HCT116 (cell line): ENCODE data around the gene AMOT. TPM values are rescaled to one million over a fixed set of nuclear protein-coding genes. Genes with fewer than 3 reads are reported as not detected.

ENCODE experiments used
- ATAC-seq: fragments of 200-7000 bp; cut with Tn5 transposase; 2 replicates; pipeline ENCODE4 v1.9.1; 2020; ENCODE audit warnings: mild to moderate bottlenecking, moderate library complexity
- BruUV-seq: library from RNA; stranded (reverse); fragments of 400-500 nt; replicated peaks from 2 replicates; lab custom pipeline; 2021; lab: Mats Ljungman, UMichigan
- CTCF ChIA-PET: fragments of 300-600 bp; sonication (Branson Sonifier 250); formaldehyde crosslinking; loops from one replicate; lab custom pipeline; 2021; ENCODE audit warnings: antibody characterized with exemption; lab: Charles Lee
- POLR2A ChIA-PET: fragments of 300-600, 350-600 bp; sonication (Branson Sonifier 250); formaldehyde crosslinking; loops from one replicate; lab custom pipeline; 2021; ENCODE audit warnings: antibody characterized with exemption; lab: Charles Lee
- RAD21 ChIA-PET, 2 experiments: fragments of 300-600 bp; sonication (Branson Sonifier 250); formaldehyde crosslinking; loops; one replicate each; lab custom pipeline; 2023; ENCODE audit warnings: low total read pairs in 2 of 2; ENCODE audit not compliant: uncharacterized antibody in 2 of 2, unreplicated experiment in 2 of 2, low non-redundant PET in 1 of 2; lab: Charles Lee
- DNase-seq: peaks from one replicate; pipeline ENCODE4 v3.0.0-alpha.2; 2010; ENCODE audit warnings: low read depth, low spot score
- H2AFZ ChIP-seq: fragments of 200-600 bp; shearing (Covaris generic), sonication (generic); 2 replicates; pipeline ENCODE4 v1.6.1; 2017; ENCODE audit warnings: low read depth, mixed run types, mixed read lengths, antibody characterized with exemption, low read length; ENCODE audit not compliant: poor library complexity, severe bottlenecking
- H3K27ac ChIP-seq: 2 replicates; pipeline ENCODE4 v1.5.1; 2012; ENCODE audit warnings: low read depth, low read length
- H3K27me3 ChIP-seq: fragments of 200-600 bp; sonication (generic); 2 replicates; pipeline ENCODE4 v1.6.1; 2016; ENCODE audit warnings: mixed run types, low read length, mixed read lengths; ENCODE audit not compliant: insufficient read depth
- H3K36me3 ChIP-seq, 2 experiments: fragments of 200-500 bp in 1 of 2; fragments of 200-600 bp in 1 of 2; sonication (Bioruptor generic) in 1 of 2; sonication (generic) in 1 of 2; 2 replicates each; pipeline versions ENCODE4 v1.5.1 to v1.6.1; 2014 to 2016; ENCODE audit warnings: low read length in 2 of 2, inconsistent platforms in 1 of 2, mixed read lengths in 1 of 2, mixed run types in 1 of 2; ENCODE audit not compliant: insufficient read depth in 2 of 2, control insufficient read depth in 1 of 2
- H3K4me1 ChIP-seq, 2 experiments: fragments of 200-600 bp in 1 of 2; sonication (generic) in 1 of 2; 2 replicates each; pipeline versions ENCODE4 v1.5.1 to v1.6.1; 2012 to 2017; ENCODE audit warnings: low read length in 2 of 2, inconsistent platforms in 1 of 2, mild to moderate bottlenecking in 1 of 2, mixed read lengths in 1 of 2, mixed run types in 1 of 2, moderate library complexity in 1 of 2; ENCODE audit not compliant: insufficient read depth in 2 of 2, control insufficient read depth in 1 of 2
- H3K4me2 ChIP-seq: fragments of 200-600 bp; sonication (generic); 2 replicates; pipeline ENCODE4 v1.6.1; 2017; ENCODE audit warnings: mixed run types, low read length, mixed read lengths
- H3K4me3 ChIP-seq, 2 experiments: fragments of 200-600 bp in 1 of 2; sonication (generic) in 1 of 2; replicated peaks in 1 of 2; 2 replicates each; pipeline ENCODE4 v1.5.1; 2011 to 2016; ENCODE audit warnings: low read length in 2 of 2, control low read depth in 1 of 2, low read depth in 1 of 2, mild to moderate bottlenecking in 1 of 2, mixed read lengths in 1 of 2, mixed run types in 1 of 2
- H3K79me2 ChIP-seq: fragments of 200-600 bp; sonication (generic); 2 replicates; pipeline ENCODE4 v1.6.1; 2017; ENCODE audit warnings: mild to moderate bottlenecking, mixed run types, low read length, moderate library complexity, mixed read lengths; ENCODE audit not compliant: insufficient read depth
- H3K9ac ChIP-seq: fragments of 200-600 bp; sonication (generic); 2 replicates; pipeline ENCODE4 v1.6.1; 2016; ENCODE audit warnings: low read length, mixed read lengths
- H3K9me2 ChIP-seq: fragments of 200-600 bp; sonication (generic), shearing (Covaris generic); 2 replicates; pipeline ENCODE4 v1.6.1; 2017; ENCODE audit warnings: mixed run types, mild to moderate bottlenecking, moderate library complexity; ENCODE audit not compliant: insufficient read depth
- H3K9me3 ChIP-seq, 2 experiments: fragments of 200-500 bp in 1 of 2; fragments of 200-600 bp in 1 of 2; sonication (Bioruptor generic) in 1 of 2; sonication (generic) in 1 of 2; 2 replicates each; pipeline ENCODE4 v1.6.1; 2014 to 2017; ENCODE audit warnings: low read length in 2 of 2, mixed read lengths in 2 of 2, inconsistent platforms in 1 of 2, low read depth in 1 of 2, mild to moderate bottlenecking in 1 of 2, mixed run types in 1 of 2, moderate library complexity in 1 of 2; ENCODE audit not compliant: control insufficient read depth in 1 of 2, insufficient read depth in 1 of 2
- H4K20me1 ChIP-seq: fragments of 200-600 bp; sonication (generic), shearing (Covaris generic); 2 replicates; pipeline ENCODE4 v1.6.1; 2017; ENCODE audit warnings: mixed run types, mild to moderate bottlenecking, moderate library complexity; ENCODE audit not compliant: insufficient read depth
- ATF3 ChIP-seq: IDR thresholded peaks from 2 replicates; pipeline ENCODE4 v1.6.1; 2012
- CEBPB ChIP-seq: IDR thresholded peaks from 2 replicates; pipeline ENCODE4 v1.6.1; 2012; ENCODE audit warnings: low read depth
- CTCF ChIP-seq, 3 experiments: fragments of 200-600 bp in 1 of 3; sonication (generic) in 1 of 3; IDR thresholded peaks in 2 of 3; conservative IDR thresholded peaks in 1 of 3; 2 replicates each; pipeline ENCODE4 v1.5.1; 2012 to 2017; ENCODE audit warnings: low read depth in 2 of 3, low read length in 2 of 3, antibody characterized with exemption in 1 of 3, borderline replicate concordance in 1 of 3, control low read depth in 1 of 3, mild to moderate bottlenecking in 1 of 3, mixed read lengths in 1 of 3, mixed run types in 1 of 3, moderate library complexity in 1 of 3; ENCODE audit not compliant: insufficient read depth in 1 of 3
- EGR1 ChIP-seq: IDR thresholded peaks from 2 replicates; pipeline ENCODE4 v1.6.1; 2012; ENCODE audit warnings: low read depth
- FOSL1 ChIP-seq: IDR thresholded peaks from 2 replicates; pipeline ENCODE4 v1.6.1; 2012; ENCODE audit warnings: low read depth
- JUND ChIP-seq: IDR thresholded peaks from 2 replicates; pipeline ENCODE4 v1.6.1; 2012
- REST ChIP-seq: IDR thresholded peaks from 2 replicates; pipeline ENCODE4 v1.6.1; 2012; ENCODE audit warnings: low read depth
- YY1 ChIP-seq: IDR thresholded peaks from 2 replicates; pipeline ENCODE4 v1.6.1; 2011; ENCODE audit warnings: low read length, low read depth, moderate library complexity, mild to moderate bottlenecking; ENCODE audit not compliant: insufficient replicate concordance; ENCODE audit errors: extremely low read depth
- ZBTB33 ChIP-seq: IDR thresholded peaks from 2 replicates; pipeline ENCODE4 v1.6.1; 2011; ENCODE audit warnings: mild to moderate bottlenecking, low read length, moderate library complexity; ENCODE audit not compliant: insufficient replicate concordance; ENCODE audit errors: extremely low read depth
- ZFX ChIP-seq: fragments of 450-650 bp; IDR thresholded peaks from 2 replicates; pipeline ENCODE4 v1.6.1; 2017
- intact Hi-C: fragments of 100-400 bp; cut with micrococcal nuclease; formaldehyde crosslinking; loops from 2 replicates; pipeline ENCODE4 v1.10.0; 2022
- total RNA-seq: library from RNA; stranded (reverse); gene quantifications from one replicate; pipeline ENCODE4 v1.2.1, GENCODE V29; 2021; ENCODE audit not compliant: unreplicated experiment

Gene AMOT
- total RNA-seq, 1 experiment from 2014 or later = 7.7 TPM

GRCh38 chrX:112888916-112889315 is 48.3 kb upstream of the AMOT start:
- RAD21 ChIA-PET = no interaction called here
- no TSS peak for BruUV-seq
- ATAC-seq (no peak), DNase-seq (no peak)
- no peaks in the 10 kb centered on the region for H3K9me3 ChIP-seq
- no peak for TF ChIP-seq CEBPB
- TF ChIP-seq EGR1 = no peak
- no peak for TF ChIP-seq ZFX
- no peak for TF ChIP-seq CTCF (IDR thresholded peaks at IDR 0.05 in 2 of 3, conservative IDR thresholded peaks at IDR 0.05 in 1 of 3; ENCODE audit: borderline replicate concordance in 1 of 3, insufficient read depth in 1 of 3, low read depth in 2 of 3, low read length in 2 of 3)
- TF ChIP-seq FOSL1 = no peak
- no peak for TF ChIP-seq ATF3
- TF ChIP-seq ZBTB33 = no peak
- TF ChIP-seq YY1 = no peak
- TF ChIP-seq JUND = no peak
- no peak for TF ChIP-seq REST
- H3K27ac ChIP-seq = no peak overlapping the region
- H4K20me1 ChIP-seq = no peaks in the 10 kb centered on the region
- no peak overlapping the region for H3K9ac ChIP-seq
- H3K4me1 ChIP-seq = no peaks in the 10 kb centered on the region
- H3K27me3 ChIP-seq = no peaks in the 10 kb centered on the region
- intact Hi-C loops = no loop called here
- no peak overlapping the region for H3K4me2 ChIP-seq
- H3K36me3 ChIP-seq = no peaks in the 10 kb centered on the region
- no peak overlapping the region for H2AFZ ChIP-seq
- CTCF ChIA-PET = no interaction called here
- H3K4me3 ChIP-seq = no peak overlapping the region
- POLR2A ChIA-PET = no interaction called here
- H3K79me2 ChIP-seq = no peaks in the 10 kb centered on the region
- no peaks in the 10 kb centered on the region for H3K9me2 ChIP-seq
